ENCODE measurements around the gene KLF9. TPM values are rescaled to one million over a fixed set of nuclear protein-coding genes. Genes with fewer than 3 reads are reported as not detected.

KLF9 gene
- total and polyA plus RNA-seq, 9 of the 15 experiments (the other 6 are each of a cell fraction or from before 2014, with no cell fraction given): 3.3 to 11.9 (median 6.9) TPM

DNA sequence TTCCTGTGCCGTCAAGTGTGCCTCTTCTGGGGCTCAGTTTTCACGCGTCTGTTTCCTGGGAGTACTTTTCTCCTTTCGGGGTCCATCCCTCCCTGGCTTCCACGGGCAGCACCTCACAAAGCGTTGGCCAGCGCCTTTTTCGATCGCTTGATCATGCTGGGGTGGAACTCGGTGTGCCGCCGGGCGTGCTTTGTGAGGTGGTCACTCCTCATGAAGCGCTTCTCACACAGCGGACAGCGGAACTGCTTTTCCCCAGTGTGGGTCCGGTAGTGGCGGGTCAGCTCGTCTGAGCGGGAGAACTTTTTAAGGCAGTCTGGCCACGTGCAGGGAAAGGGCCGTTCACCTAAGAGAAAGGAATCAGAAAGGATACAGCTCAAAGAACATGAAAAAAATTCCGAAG, 26.8 kb downstream of the KLF9 start (continued):
- TF ChIP-seq BRCA1 (IDR thresholded peaks at IDR 0.05): no peak
- no peak for TF ChIP-seq BRCA1 (CRISPR knock-in tag; IDR thresholded peaks at IDR 0.05)
- TF ChIP-seq TCFL5 (CRISPR knock-in tag; conservative IDR thresholded peaks at IDR 0.05): no peak
- TF ChIP-seq, protein P1, sequence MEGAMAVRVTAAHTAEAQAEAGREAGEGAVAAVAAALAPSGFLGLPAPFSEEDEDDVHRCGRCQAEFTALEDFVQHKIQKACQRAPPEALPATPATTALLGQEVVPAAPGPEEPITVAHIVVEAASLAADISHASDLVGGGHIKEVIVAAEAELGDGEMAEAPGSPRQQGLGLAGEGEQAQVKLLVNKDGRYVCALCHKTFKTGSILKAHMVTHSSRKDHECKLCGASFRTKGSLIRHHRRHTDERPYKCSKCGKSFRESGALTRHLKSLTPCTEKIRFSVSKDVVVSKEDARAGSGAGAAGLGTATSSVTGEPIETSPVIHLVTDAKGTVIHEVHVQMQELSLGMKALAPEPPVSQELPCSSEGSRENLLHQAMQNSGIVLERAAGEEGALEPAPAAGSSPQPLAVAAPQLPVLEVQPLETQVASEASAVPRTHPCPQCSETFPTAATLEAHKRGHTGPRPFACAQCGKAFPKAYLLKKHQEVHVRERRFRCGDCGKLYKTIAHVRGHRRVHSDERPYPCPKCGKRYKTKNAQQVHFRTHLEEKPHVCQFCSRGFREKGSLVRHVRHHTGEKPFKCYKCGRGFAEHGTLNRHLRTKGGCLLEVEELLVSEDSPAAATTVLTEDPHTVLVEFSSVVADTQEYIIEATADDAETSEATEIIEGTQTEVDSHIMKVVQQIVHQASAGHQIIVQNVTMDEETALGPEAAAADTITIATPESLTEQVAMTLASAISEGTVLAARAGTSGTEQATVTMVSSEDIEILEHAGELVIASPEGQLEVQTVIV (CRISPR knock-in tag; IDR thresholded peaks at IDR 0.05; ENCODE audit: borderline replicate concordance): no peak
- no peak for TF ChIP-seq ZNF75A (CRISPR knock-in tag; IDR thresholded peaks at IDR 0.05)
- TF ChIP-seq TEAD2 (tag; IDR thresholded peaks at IDR 0.05): no peak

DNA sequence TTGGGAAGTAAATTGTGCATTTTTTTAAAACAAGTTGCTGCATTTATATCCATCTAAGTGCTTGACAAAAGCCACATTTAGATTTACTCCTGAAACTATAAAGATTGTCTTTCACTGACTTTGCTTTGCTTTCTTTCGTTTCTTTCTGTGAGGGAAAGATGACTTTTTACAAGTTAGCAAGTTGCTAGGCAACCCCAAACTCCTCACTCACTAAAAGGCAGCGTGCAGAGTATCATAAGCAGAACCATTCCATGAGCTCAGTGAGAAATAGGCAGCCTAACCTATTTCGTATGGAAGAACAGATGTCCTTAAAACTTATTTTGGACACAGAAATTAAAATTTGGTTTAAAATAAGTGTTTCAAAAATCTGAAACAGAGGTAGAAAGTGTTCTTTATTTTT, 29.0 kb downstream of the KLF9 start:
- no peak overlapping the region for H3K4me3 ChIP-seq
- no peaks in the 10 kb centered on the region for H3K9me3 ChIP-seq (replicated peaks; ENCODE audit: control insufficient read depth, insufficient read depth, low read depth, low read length)
- WGBS (ENCODE audit: insufficient coverage, low coverage, missing lambda C conversion rate): 50% methylated on average over 3 of the region's 3 CpGs
- CTCF ChIA-PET (ENCODE audit: low intra/inter-chr PET ratio): no interaction called here
- POLR2A ChIA-PET: interaction anchor here (0.7 to 0.9 kb wide), 2 partner anchors 9 to 17 kb away, joined by 3 to 4 read pairs; no protein-coding TSS in a partner anchor
- in situ Hi-C loops (cut with MboI): no loop called here
- H3K79me2 ChIP-seq (ENCODE audit: control insufficient read depth, insufficient read depth, low read length): peaks cover 17% of the 10 kb centered on the region
- peaks cover 13% of the 10 kb centered on the region for H4K20me1 ChIP-seq (replicated peaks; ENCODE audit: control insufficient read depth, insufficient read depth, low read length)
- BruUV-seq (replicated peaks): no TSS peak
- H3K27ac ChIP-seq (ENCODE audit: extremely low read depth, low read depth, low read length): no peak overlapping the region
- no peaks in the 10 kb centered on the region; a peak in 1 of 5 replicates for H3K4me1 ChIP-seq (replicated peaks in 1 of 2; ENCODE audit: control insufficient read depth in 2 of 2, insufficient read depth in 2 of 2, low read length in 2 of 2)
- DNase-seq (ENCODE audit: extremely low read depth in 1 of 4, low spot score in 3 of 4): no peak
- peaks cover 20% of the 10 kb centered on the region; the same call in 1 of the 3 replicates for H3K36me3 ChIP-seq (ENCODE audit: control insufficient read depth, insufficient read depth, low read length)
- no peak overlapping the region for H3K4me2 ChIP-seq (ENCODE audit: insufficient read depth, low read length)
- no peak for TF ChIP-seq RBM34 (IDR thresholded peaks at IDR 0.05; ENCODE audit: borderline replicate concordance, insufficient read depth, low read length)
- no peak for TF ChIP-seq STAG1 (CRISPR knock-in tag; IDR thresholded peaks at IDR 0.05; ENCODE audit: borderline replicate concordance)
- TF ChIP-seq, protein P2, sequence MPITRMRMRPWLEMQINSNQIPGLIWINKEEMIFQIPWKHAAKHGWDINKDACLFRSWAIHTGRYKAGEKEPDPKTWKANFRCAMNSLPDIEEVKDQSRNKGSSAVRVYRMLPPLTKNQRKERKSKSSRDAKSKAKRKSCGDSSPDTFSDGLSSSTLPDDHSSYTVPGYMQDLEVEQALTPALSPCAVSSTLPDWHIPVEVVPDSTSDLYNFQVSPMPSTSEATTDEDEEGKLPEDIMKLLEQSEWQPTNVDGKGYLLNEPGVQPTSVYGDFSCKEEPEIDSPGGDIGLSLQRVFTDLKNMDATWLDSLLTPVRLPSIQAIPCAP (CRISPR knock-in tag; IDR thresholded peaks at IDR 0.05; ENCODE audit: borderline replicate concordance): no peak
- peak; percentile 68 for TF ChIP-seq RFX1 (IDR thresholded peaks at IDR 0.05)
- TF ChIP-seq ZNF12 (CRISPR knock-in tag; IDR thresholded peaks at IDR 0.05): no peak
- H3K9ac ChIP-seq (ENCODE audit: insufficient read depth in 1 of 2, low read depth in 2 of 2, low read length in 2 of 2): no peak overlapping the region
- H3K27me3 ChIP-seq (ENCODE audit: control insufficient read depth in 2 of 2, insufficient read depth in 2 of 2, low read length in 2 of 2): no peaks in the 10 kb centered on the region
- no peak for ATAC-seq
- no peak overlapping the region for H2AFZ ChIP-seq (ENCODE audit: low read depth, low read length)
- H3K9me1 ChIP-seq (ENCODE audit: control insufficient read depth, insufficient read depth, low read length): no peaks in the 10 kb centered on the region
- FAIRE-seq: no peak
- intact Hi-C loops (cut with micrococcal nuclease): no loop called here
